BLaER1 (cell line): ENCODE data around the gene GPR183.
A peak's percentile ranks its signal among the peaks of the same experiment; 100 is the strongest.

Experiments used
- H3K27ac ChIP-seq: shearing (Covaris generic); formaldehyde crosslinking; 2 replicates; pipeline ENCODE4 v1.8.1; 2022
- H3K27me3 ChIP-seq: shearing (Covaris generic); formaldehyde crosslinking; 2 replicates; pipeline ENCODE4 v1.8.1; 2022
- H3K36me3 ChIP-seq: shearing (Covaris generic); formaldehyde crosslinking; 2 replicates; pipeline ENCODE4 v1.8.1; 2022
- H3K4me1 ChIP-seq: shearing (Covaris generic); formaldehyde crosslinking; 2 replicates; pipeline ENCODE4 v1.8.1; 2022
- H3K4me2 ChIP-seq: shearing (Covaris generic); formaldehyde crosslinking; 2 replicates; pipeline ENCODE4 v1.8.1; 2022
- H3K4me3 ChIP-seq: shearing (Covaris generic); formaldehyde crosslinking; 2 replicates; pipeline ENCODE4 v1.8.1; 2022
- H3K9ac ChIP-seq: shearing (Covaris generic); formaldehyde crosslinking; 2 replicates; pipeline ENCODE4 v1.8.1; 2022
- H3K9me3 ChIP-seq: shearing (Covaris generic); formaldehyde crosslinking; 2 replicates; pipeline ENCODE4 v1.8.1; 2022
- H4K20me1 ChIP-seq: shearing (Covaris generic); formaldehyde crosslinking; 2 replicates; pipeline ENCODE4 v1.8.1; 2022
- Cebpa-rat ChIP-seq: shearing (Covaris generic); IDR thresholded peaks from 2 replicates; pipeline ENCODE4 v1.8.1; 2022

The GPR183 gene

DNA sequence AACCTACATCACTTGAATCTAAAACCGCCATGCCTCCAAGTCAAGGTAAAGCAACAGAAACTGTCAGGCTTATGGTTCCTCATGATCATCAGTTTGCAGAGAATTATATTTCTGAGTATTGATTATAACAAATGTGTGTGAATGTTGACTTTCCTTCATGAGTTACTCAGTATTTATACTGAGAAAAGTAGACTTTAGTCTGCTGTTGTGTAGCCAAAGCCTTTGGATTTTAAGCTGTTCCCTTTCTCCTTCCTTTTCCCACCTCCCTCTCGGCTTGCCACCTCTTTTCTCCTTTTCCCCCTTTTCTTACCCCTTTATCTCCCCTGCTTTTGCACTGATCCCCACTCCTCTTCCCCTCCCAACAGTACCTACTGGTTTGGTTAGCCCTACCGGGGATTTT lies 28.4 kb downstream of the GPR183 start:
- H3K27me3 ChIP-seq = no peaks in the 10 kb centered on the region
- no peak overlapping the region for H3K4me3 ChIP-seq
- no peak overlapping the region for H3K9ac ChIP-seq
- H3K4me2 ChIP-seq = no peak overlapping the region
- H3K36me3 ChIP-seq = peaks cover 60% of the 10 kb centered on the region
- H3K27ac ChIP-seq = no peak overlapping the region
- H4K20me1 ChIP-seq = peaks cover 82% of the 10 kb centered on the region
- peaks cover 78% of the 10 kb centered on the region for H3K4me1 ChIP-seq
- no peaks in the 10 kb centered on the region for H3K9me3 ChIP-seq
- TF ChIP-seq Cebpa-rat = no peak

DNA sequence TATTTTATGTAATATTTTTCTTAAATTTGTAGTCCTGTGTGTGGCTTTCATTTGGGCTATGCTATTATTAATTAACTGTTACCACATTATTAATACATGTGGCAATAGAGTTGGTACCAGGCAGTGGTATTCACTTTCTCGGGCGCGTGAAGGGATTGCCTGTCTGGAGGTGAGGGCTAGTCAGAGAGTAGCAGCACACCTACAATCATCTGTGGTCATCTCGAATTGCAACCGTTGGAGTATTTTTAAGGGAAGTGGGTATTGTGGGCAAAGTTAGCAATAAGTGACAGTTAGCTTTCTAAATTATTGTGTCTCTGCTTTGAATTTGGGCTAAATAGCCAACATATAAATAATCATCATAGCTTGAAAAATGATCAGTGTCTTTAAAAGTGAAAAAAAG lies 29.0 kb downstream of the GPR183 start:
- H3K4me3 ChIP-seq = no peak overlapping the region
- H3K4me2 ChIP-seq = peak overlapping the region; percentile 28; the same call in 1 of the 2 replicates
- no peak for TF ChIP-seq Cebpa-rat
- peaks cover 82% of the 10 kb centered on the region for H4K20me1 ChIP-seq
- peaks cover 60% of the 10 kb centered on the region for H3K36me3 ChIP-seq
- H3K9me3 ChIP-seq = no peaks in the 10 kb centered on the region
- H3K4me1 ChIP-seq = peaks cover 72% of the 10 kb centered on the region
- no peak overlapping the region for H3K9ac ChIP-seq
- H3K27me3 ChIP-seq = no peaks in the 10 kb centered on the region
- H3K27ac ChIP-seq = no peak overlapping the region

DNA sequence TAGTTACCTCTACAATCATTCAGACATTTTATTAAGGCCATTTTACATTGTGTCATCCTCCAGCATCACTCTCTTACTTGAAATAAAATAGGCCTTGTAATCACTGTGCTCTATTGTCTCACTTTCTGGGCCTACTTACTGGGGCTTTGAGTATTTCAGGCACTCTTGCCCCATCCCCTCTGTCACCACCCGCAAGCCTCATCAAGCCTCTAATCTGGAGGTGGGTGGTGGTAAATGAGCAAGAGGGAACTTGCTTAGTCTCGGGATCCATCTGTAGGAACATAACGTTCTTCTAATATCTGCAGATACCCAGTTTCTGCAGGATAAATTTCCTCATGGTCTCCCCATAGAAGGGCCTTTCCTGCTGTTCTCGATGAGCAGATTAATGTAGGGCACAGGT lies 29.6 kb downstream of the GPR183 start:
- H3K9ac ChIP-seq = no peak overlapping the region
- H3K4me1 ChIP-seq = peaks cover 66% of the 10 kb centered on the region
- no peak overlapping the region for H3K4me3 ChIP-seq
- H3K4me2 ChIP-seq = peak overlapping the region; percentile 28; the same call in 1 of the 2 replicates
- H3K27ac ChIP-seq = no peak overlapping the region
- peaks cover 61% of the 10 kb centered on the region for H3K36me3 ChIP-seq
- peaks cover 1% of the 10 kb centered on the region; the same call in 1 of the 2 replicates for H3K9me3 ChIP-seq
- TF ChIP-seq Cebpa-rat = no peak
- H3K27me3 ChIP-seq = no peaks in the 10 kb centered on the region
- H4K20me1 ChIP-seq = peaks cover 78% of the 10 kb centered on the region

DNA sequence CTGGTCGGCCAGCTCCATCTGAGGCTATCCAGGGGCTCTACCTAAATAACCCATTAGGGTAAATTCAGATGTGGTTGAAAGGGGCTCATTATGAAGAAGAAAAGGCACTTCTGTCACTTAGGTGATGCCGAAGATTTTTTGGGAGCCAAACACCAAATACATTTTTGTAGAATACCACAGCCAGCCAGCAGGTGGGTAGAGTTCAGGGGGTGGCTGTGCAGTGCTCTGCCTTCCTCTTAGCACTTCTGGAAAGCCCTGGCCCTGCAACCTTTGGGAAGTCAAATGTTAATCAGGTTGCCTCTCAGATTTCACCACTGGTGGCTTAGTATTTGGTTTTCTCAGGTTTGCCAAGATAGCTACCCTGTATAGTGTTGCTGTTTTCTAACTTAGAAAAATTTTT lies 30.5 kb downstream of the GPR183 start:
- Histone ChIP-seq H3K9me3 (peaks cover 7% of the 10 kb centered on the region), H3K4me1 (peaks cover 57% of the 10 kb centered on the region), H3K4me3 (no peak overlapping the region), H3K27me3 (no peaks in the 10 kb centered on the region), H3K9ac (no peak overlapping the region), H3K27ac (no peak overlapping the region), H3K4me2 (no peak overlapping the region), H3K36me3 (peaks cover 69% of the 10 kb centered on the region), H4K20me1 (peaks cover 74% of the 10 kb centered on the region)
- no peak for TF ChIP-seq Cebpa-rat

DNA sequence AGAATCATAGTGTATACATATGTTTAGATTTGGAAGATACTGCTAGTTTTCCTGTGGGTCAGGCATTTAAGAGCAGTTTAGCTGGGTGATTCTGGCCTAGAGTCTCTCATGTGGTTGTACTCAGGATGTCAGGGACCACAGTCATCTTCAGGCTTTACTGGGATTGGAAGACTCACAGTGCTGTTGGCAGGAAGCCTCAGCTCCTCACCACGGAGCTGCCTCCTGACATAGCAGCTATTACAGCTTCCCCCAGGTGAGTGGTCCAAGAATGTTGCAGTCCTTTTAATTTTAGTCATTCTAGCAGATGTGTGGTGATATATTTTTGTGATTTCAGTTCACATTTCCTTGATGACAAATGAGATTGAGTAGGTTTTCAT lies 32.1 kb downstream of the GPR183 start:
- no peaks in the 10 kb centered on the region for H3K27me3 ChIP-seq
- H3K4me1 ChIP-seq = peaks cover 48% of the 10 kb centered on the region
- peaks cover 76% of the 10 kb centered on the region for H4K20me1 ChIP-seq
- no peak for TF ChIP-seq Cebpa-rat
- H3K4me3 ChIP-seq = no peak overlapping the region
- peak overlapping the region; percentile 56 for H3K4me2 ChIP-seq
- peaks cover 7% of the 10 kb centered on the region for H3K9me3 ChIP-seq
- no peak overlapping the region; the same call in 1 of the 2 replicates for H3K9ac ChIP-seq
- peaks cover 60% of the 10 kb centered on the region for H3K36me3 ChIP-seq
- no peak overlapping the region for H3K27ac ChIP-seq

DNA sequence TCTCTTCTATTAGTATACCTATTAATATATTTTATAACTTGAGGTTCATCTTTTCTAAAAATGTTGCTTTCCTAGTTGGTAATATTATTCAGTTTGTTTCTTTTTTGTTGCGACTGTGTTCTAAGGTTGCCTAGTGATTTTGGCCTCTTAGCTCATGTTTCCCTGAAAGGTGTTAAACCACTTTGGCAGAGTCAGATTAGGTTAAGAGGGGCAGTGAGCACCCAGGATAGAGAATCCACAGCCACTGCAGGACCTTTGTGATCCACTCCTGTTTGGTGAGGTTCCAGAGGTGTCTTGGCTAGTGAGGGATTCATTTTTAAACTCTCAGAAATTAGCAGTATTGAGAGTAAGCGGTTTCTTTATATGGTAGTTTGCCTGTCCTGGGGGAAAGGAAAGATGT lies 34.1 kb downstream of the GPR183 start:
- no peak for TF ChIP-seq Cebpa-rat
- no peak overlapping the region for H3K27ac ChIP-seq
- H4K20me1 ChIP-seq = peaks cover 76% of the 10 kb centered on the region
- H3K9me3 ChIP-seq = peaks cover 7% of the 10 kb centered on the region
- H3K4me2 ChIP-seq = no peak overlapping the region
- H3K4me1 ChIP-seq = peaks cover 39% of the 10 kb centered on the region
- H3K36me3 ChIP-seq = peaks cover 54% of the 10 kb centered on the region
- no peak overlapping the region for H3K4me3 ChIP-seq
- H3K27me3 ChIP-seq = no peaks in the 10 kb centered on the region
- no peak overlapping the region for H3K9ac ChIP-seq

DNA sequence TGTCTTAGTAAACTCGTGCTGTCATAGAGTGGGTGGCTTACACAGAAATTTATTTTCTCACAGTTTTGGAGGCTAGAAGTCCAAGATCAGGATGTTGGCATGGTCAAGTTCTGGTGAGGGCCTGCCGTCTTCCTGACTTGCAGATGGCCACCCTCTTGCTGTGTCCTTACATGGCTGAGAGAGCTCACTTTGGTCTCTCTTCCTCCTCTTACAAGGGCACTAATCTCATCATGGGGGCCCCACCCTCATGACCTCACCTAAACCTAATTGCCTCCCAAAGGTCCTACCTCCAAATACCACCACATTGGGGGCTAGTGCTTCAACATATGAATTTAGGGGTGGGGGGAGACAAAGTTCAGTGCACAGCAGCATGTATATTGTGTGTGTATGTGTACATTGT lies 34.7 kb downstream of the GPR183 start:
- Histone ChIP-seq H3K4me2 (no peak overlapping the region), H3K9ac (no peak overlapping the region), H3K27ac (no peak overlapping the region), H3K27me3 (no peaks in the 10 kb centered on the region), H3K9me3 (peaks cover 7% of the 10 kb centered on the region), H3K36me3 (peaks cover 55% of the 10 kb centered on the region), H3K4me1 (peaks cover 40% of the 10 kb centered on the region), H3K4me3 (no peak overlapping the region), H4K20me1 (peaks cover 76% of the 10 kb centered on the region)
- TF ChIP-seq Cebpa-rat = no peak

DNA sequence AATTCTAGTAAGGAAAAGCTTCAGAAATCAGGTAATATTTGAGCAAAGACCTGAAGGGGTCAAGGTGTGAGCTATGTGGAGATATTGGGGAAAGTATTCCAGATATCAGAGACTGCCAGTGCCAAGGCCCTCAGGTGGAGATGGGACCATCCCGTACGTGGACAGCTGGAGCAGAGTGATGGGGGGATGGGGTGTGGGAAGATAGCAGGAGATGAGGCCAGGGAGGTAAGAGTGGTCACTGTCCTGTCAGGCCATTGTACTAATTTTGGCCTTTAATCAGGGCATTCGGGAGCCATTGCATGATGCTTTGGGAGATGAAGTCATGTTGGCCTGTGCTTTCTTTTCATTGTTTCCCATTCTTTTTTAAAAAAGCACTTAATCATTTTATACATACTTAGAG lies 36.0 kb downstream of the GPR183 start:
- Histone ChIP-seq H4K20me1 (peaks cover 83% of the 10 kb centered on the region), H3K36me3 (peaks cover 51% of the 10 kb centered on the region), H3K27me3 (no peaks in the 10 kb centered on the region), H3K4me1 (peaks cover 52% of the 10 kb centered on the region), H3K4me2 (no peak overlapping the region), H3K9ac (no peak overlapping the region), H3K27ac (no peak overlapping the region), H3K4me3 (no peak overlapping the region), H3K9me3 (peaks cover 7% of the 10 kb centered on the region)
- TF ChIP-seq Cebpa-rat = no peak

DNA sequence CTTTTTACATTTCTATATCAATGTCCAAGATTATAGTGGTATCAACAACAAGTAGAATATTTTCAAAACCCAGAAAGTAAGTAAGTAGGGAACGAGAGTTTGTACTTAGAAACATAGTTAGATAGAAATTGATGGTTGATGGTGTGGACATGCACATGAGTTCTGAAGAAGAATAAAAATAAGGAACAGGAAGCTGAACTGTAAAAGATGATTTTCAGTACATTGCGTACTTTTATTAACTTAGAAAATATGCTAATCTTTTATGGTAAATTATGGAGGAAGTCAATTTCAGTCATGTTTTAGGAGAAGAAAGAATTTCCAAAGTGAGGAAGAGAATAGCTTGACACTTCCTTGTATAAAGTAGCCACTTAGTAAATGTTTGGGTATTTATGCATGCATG lies 36.7 kb downstream of the GPR183 start:
- TF ChIP-seq Cebpa-rat = no peak
- no peak overlapping the region for H3K4me2 ChIP-seq
- no peak overlapping the region for H3K9ac ChIP-seq
- no peak overlapping the region for H3K4me3 ChIP-seq
- no peak overlapping the region for H3K27ac ChIP-seq
- H4K20me1 ChIP-seq = peaks cover 83% of the 10 kb centered on the region
- peaks cover 55% of the 10 kb centered on the region for H3K4me1 ChIP-seq
- peaks cover 7% of the 10 kb centered on the region for H3K9me3 ChIP-seq
- no peaks in the 10 kb centered on the region for H3K27me3 ChIP-seq
- peaks cover 43% of the 10 kb centered on the region for H3K36me3 ChIP-seq

DNA sequence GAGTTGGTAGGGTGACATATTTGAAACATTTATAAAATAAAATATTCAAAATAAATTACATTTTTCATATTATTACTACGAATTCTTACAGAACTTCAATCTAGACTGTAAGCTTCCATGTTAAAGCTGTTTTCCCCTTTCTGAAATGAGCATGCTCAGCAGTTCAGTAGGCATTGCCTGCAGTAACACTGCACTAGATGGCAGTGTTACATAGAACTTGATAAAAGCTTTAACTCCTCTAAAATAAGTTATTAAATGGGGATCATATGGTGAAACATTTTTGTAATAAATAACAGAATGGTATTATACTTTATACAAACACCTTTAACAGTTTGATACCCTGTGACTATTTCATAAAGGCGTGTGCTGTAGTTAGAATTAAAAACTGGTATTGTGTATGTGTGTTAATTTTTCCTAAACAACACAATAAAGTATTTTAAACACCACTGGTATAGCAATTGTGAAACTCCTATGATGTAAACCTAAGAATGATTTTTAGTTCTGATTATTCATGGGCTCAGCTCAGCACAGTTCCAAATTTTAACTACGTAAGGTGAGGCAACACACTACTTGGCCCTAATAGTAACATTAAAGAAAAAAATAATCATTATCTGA lies 37.5 kb downstream of the GPR183 start:
- H3K4me2 ChIP-seq = no peak overlapping the region
- no peak for TF ChIP-seq Cebpa-rat
- no peaks in the 10 kb centered on the region for H3K27me3 ChIP-seq
- peaks cover 7% of the 10 kb centered on the region for H3K9me3 ChIP-seq
- H3K4me1 ChIP-seq = peaks cover 55% of the 10 kb centered on the region
- no peak overlapping the region for H3K9ac ChIP-seq
- no peak overlapping the region for H3K27ac ChIP-seq
- H3K36me3 ChIP-seq = peaks cover 38% of the 10 kb centered on the region
- H4K20me1 ChIP-seq = peaks cover 83% of the 10 kb centered on the region
- H3K4me3 ChIP-seq = no peak overlapping the region

DNA sequence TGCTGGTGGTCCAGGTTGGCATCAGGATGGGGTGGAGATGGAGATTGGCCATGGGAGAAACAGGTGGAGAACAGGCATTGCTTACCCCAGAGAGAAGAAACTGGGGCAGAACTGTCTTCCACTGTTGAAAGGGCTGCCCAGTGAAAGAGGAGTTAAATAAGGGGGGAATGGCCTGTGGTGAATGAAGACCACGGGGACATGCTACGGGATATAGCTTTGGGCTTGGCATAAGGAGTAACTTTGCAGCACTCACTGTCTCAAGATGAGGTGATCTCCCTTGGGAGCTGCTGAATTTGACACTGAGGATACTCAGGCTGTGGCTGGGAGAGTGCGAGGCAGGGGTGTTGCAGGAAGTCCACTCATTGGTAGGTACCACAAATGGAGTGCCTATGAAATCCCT lies 38.4 kb downstream of the GPR183 start:
- no peak for TF ChIP-seq Cebpa-rat
- Histone ChIP-seq H3K27ac (no peak overlapping the region), H3K27me3 (no peaks in the 10 kb centered on the region), H3K36me3 (peaks cover 35% of the 10 kb centered on the region), H3K9ac (no peak overlapping the region), H3K4me2 (peak overlapping the region; percentile 18; the same call in 1 of the 2 replicates), H3K4me3 (no peak overlapping the region), H3K9me3 (peaks cover 7% of the 10 kb centered on the region), H4K20me1 (peaks cover 83% of the 10 kb centered on the region), H3K4me1 (peaks cover 57% of the 10 kb centered on the region)
